ENCODE data around the gene EVC.
"Not testable (repeated sequence)": the region's sequence is repeated elsewhere in the genome, so short reads cannot be mapped to it uniquely, and the experiment has no call there.

The EVC gene

GRCh38 chr4:5709207-5709575, 1.8 kb upstream of the EVC start:
- DNase-seq = no peak

GRCh38 chr4:5710065-5710960, 688 bp upstream of the EVC start:
- peak; percentile 15 for DNase-seq

- DNase-seq = no peak
Observed at GRCh38 chr4:5711479-5712184, 631 bp downstream of the EVC start.

DNA sequence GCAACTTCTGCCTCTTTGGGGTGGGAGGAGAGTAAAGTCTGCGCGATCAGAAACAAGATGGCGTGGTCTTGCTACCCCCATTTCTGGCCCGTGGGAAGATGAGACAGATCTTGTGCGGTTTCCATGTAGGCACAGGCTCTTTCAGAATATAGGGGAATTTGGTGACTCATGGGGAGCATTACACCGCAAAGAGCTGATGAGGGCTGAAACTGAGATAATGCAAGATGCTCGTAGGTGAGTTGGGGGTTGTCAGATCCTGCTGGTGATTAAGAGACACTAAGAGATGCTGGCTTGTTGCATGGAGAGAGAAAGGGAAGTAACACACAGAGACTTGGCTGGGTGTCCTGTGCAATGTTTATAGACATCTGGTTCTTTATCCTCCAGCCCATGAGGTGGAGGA, 1.5 kb downstream of the EVC start:
- DNase-seq = no peak

DNA sequence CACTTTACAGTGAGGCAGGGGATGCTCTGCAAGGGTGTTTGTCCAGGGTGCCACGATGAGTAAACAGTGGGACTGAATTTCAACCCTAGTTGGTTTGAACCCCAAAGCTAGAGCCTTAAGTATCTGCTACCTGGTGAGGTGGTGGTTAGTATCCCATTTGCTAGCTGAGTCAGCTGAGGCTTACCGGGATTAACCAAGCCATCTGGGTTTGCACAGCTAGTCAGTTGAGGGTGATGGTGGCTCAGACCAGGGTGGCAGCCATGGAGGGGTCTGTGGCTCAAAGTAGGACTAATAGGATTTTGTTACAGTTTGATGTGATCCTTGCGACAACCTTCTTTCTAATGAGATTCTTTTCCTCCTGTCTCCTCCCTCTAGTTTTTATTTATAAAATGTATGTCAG, 1.9 kb downstream of the EVC start:
- DNase-seq = no peak

DNA sequence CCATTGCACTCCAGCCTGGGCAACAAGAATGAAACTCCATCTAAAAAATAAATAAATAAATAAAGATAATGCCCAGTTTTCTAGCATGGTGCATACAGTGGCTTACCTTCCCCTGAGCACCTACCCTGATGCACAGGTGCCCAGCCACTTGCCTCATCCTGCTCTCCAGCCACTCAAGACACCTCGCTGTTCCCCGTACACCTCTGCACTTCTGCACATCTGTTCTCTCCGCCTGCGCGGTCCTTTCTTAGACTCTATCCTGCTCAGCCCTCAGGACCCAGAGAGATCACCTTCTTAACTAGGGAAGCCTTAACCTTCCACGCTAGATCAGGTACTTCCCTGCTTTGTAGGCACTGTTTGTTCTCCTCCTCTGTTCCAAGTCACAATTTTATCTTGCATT, 2.9 kb downstream of the EVC start:
- DNase-seq = no peak

DNA sequence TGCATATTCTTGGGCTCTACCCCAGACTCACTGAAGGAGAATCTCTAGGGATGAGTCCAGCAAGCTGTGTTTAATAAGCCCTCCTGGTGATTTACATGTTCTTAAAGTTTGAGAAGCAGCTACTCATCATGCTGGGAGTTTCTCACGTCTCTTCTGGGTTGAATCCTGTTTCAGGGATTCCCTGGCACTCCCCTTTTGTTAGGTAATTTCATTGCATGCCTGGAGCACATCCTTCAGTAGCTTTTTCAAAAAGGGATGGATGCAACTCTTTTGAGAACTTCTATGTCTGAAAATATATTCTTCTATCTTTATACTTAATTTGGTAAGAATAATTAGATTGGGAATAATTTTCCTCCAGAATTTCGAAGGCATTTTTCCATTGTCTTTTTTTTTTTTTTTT, 4.4 kb downstream of the EVC start:
- DNase-seq = no peak

DNA sequence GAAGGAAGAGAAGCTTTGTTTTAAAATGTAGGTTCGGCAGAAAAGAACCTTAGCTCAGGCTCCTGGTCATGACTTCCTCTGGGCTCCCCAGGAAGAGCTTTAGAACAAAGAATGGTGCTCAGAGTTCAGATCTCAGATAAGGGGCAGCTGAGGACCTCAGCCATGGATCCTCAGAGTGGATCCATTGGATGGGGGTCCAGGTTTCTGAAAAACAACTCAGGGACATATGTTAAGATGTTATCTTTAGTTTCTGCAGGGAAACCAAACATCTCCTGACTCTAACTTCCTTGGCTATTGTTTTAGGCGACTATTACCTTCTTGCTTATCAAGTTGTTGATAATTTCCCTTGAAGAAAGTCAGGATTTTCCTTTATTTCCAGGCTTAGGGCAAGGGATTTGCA, 5.4 kb downstream of the EVC start:
- no peak for DNase-seq

GRCh38 chr4:5717449-5718158, 6.6 kb downstream of the EVC start:
- DNase-seq = no peak

DNA sequence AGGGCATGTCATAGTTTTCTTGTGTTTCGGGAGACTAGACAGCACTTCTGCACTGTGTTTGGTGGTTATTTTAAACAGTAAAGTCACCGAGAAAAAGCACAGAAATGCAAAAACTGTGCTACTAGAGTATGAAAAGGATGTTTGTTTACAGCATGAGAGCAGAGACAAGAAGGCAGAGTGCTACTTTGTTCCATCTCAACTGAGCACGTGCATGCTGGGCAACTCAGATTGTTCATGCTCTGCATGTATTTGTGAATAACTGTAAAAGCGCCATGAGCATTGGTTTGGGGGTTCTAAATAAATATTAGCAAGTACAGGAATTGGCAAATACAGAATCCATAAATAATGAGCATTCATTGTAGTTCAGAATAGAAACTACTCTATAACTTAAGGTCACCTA, 7.4 kb downstream of the EVC start:
- no peak for DNase-seq

- no peak for DNase-seq
Observed at GRCh38 chr4:5719350-5720055, 8.5 kb downstream of the EVC start.

- DNase-seq = no peak
Observed at GRCh38 chr4:5720157-5720850, 9.3 kb downstream of the EVC start.

DNA sequence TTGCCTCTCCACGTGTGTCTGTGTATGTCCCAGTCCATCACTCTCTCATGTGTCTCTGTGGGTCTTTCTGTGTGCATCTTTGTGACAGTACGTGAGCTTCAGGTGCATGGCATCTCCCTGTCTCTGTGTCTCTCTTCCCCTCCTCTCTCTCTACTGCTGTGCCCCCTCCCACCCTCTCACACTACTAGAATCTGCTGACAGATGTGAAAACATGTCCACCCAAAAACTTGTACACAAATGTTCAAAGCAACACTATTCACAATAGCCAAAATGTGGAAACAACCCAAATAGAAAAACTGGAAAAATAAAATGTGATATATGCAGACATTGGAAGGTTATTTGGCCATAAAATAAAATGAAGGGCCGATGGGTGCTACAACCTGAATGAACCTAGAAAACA, 10.0 kb downstream of the EVC start:
- no peak for DNase-seq

DNA sequence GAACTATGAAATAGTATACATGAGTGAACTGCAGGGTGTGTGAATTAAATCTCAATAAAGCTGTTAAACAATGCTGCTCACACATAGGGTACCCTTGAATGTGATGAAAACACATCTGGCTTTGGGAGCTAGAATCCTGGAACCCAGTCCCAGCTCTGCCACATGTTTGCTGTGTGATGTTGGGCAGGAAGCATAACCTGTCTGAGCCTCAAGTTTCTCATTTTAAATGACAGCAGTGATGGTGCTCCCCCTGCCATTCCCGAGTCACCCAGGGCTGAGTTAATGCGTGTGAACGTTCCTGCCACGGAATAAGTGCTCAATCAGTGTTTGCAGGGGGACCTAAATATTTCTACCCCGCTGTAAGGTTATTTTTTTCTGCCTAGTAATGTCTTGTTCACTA, 10.9 kb downstream of the EVC start:
- no peak for DNase-seq

DNA sequence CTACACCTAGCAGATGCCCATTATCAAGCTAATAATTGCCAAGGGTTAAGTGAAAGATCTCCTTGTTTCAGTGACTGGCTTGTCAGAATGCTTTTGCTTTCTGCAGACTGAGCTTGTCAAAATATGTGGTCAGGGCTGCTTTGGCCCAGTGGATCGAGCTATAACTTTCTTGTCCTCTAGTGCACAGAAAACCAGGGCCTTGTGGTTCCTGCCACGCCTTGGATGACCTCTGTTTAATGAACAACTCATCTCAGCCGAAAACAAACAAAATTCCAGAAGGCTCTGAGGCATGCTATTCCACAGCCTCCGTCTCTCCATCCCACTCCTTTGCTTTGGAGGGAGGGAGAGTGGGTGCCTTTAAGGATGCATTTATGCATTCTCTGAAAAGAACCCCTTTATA, 11.3 kb downstream of the EVC start:
- DNase-seq = no peak

DNA sequence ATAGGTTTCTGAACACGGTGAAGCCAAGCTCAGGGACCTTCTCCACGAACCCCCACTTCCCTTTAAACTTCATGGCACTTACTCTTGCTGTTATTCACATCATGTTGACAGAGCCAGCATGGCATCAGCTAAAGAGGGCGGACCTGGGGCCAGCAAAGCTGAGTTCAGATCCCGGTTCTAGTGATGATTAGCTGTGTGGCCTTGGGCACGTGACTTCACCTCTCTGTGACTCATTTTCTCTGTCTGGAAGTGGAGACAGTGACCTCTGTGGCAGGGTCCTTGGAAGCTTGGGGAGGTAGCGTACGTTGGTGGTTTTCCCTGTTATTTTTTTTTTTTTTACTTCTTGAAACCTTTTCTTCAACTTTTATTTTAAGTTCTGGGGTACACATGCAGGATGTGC, 13.4 kb downstream of the EVC start:
- no peak for DNase-seq

GRCh38 chr4:5728412-5728811, 17.4 kb downstream of the EVC start:
- DNase-seq = not testable (repeated sequence)

DNA sequence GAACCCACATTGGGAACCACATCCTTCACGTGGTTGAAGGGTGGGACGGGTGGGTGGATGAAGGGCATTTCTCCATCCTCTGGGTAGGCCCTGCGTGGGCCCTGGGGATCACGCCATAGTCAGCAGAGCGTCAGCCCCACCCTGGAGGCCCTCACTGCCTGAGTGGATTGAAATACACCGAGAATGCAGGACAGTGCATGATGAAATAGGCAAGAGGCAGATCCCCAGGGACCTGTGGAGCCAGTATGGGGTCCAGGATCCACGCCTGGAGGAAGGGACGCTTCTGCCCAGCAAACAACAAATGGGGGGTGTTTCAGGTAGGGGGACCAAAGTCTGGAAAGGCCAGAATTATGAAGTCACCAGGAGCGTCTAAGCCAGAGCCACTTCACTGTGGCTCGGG, 19.4 kb downstream of the EVC start:
- no peak for DNase-seq

GRCh38 chr4:5730993-5731990, 20.3 kb downstream of the EVC start:
- DNase-seq = no peak

DNA sequence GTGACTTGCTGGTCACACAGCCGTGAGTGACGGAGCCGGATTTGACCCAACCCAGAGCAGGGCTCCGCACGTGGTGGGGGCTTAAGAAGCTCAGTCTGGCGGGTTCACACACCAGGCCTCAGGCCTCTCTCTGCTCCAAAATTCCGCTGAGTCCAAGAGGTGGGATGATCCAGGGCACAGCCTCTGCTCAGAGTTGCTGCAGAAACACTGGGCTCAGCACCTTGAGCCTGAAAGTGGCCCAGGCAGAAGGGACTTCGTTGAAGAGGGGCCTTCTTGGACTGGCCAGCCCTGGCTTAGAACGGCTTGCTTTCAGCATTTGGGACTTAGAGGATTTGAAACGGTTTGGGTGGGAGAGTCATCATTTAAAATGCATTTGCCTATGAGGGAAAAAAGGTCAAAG, 21.2 kb downstream of the EVC start:
- no peak for DNase-seq

GRCh38 chr4:5734853-5735252, 23.9 kb downstream of the EVC start:
- no peak for DNase-seq
